ENCODE data around the gene MIB2.
"Not testable (repeated sequence)": the region's sequence is repeated elsewhere in the genome, so short reads cannot be mapped to it uniquely, and the experiment has no call there.

The MIB2 gene

GRCh38 chr1:1615256-1616044, at the start of gene MIB2:
TSS of gene MIB2 (plus strand) at chr1:1615500. CDS start at chr1:1623453, 7,953 bp downstream.
- DNase-seq: peak; percentile 97

GRCh38 chr1:1567152-1567875, 48.0 kb upstream of the MIB2 start:
- no peak for DNase-seq

- DNase-seq: no peak
These were observed 47.4 kb upstream of the MIB2 start for GRCh38 chr1:1567891-1568291.

- DNase-seq: no peak
These were observed 46.0 kb upstream of the MIB2 start for GRCh38 chr1:1569341-1569740.

- DNase-seq: peak; percentile 77
These were observed 41.2 kb upstream of the MIB2 start for GRCh38 chr1:1573843-1574720.

GRCh38 chr1:1574721-1575537, 40.4 kb upstream of the MIB2 start, which contains the start of gene SSU72:
TSS of gene SSU72 (minus strand) at chr1:1574863. CDS start at chr1:1574557, 306 bp downstream.
- DNase-seq: peak; percentile 95

- no peak for DNase-seq
These were observed 37.8 kb upstream of the MIB2 start for GRCh38 chr1:1577367-1578011.

- DNase-seq: no peak
These were observed 36.8 kb upstream of the MIB2 start for GRCh38 chr1:1578371-1578940.

- no peak for DNase-seq
These were observed 32.5 kb upstream of the MIB2 start for GRCh38 chr1:1582585-1583346.

GRCh38 chr1:1583347-1584010, 31.8 kb upstream of the MIB2 start:
- DNase-seq: no peak

- DNase-seq: no peak
These were observed 23.8 kb upstream of the MIB2 start for GRCh38 chr1:1591452-1591851.

- no peak for DNase-seq
These were observed 21.3 kb upstream of the MIB2 start for GRCh38 chr1:1593834-1594601.

GRCh38 chr1:1594602-1595260, 20.6 kb upstream of the MIB2 start:
- no peak for DNase-seq

GRCh38 chr1:1595341-1595740, 20.0 kb upstream of the MIB2 start:
- DNase-seq: not testable (repeated sequence)

GRCh38 chr1:1596493-1597274, 18.6 kb upstream of the MIB2 start:
- no peak for DNase-seq

- peak; percentile 37 for DNase-seq
These were observed 17.9 kb upstream of the MIB2 start for GRCh38 chr1:1597275-1597930.

GRCh38 chr1:1598051-1598719, 17.1 kb upstream of the MIB2 start:
- no peak for DNase-seq
